Measurements from ENCODE around the gene EGFL6.
"Not testable (repeated sequence)": the region's sequence is repeated elsewhere in the genome, so short reads cannot be mapped to it uniquely, and the experiment has no call there.

The EGFL6 gene

DNA sequence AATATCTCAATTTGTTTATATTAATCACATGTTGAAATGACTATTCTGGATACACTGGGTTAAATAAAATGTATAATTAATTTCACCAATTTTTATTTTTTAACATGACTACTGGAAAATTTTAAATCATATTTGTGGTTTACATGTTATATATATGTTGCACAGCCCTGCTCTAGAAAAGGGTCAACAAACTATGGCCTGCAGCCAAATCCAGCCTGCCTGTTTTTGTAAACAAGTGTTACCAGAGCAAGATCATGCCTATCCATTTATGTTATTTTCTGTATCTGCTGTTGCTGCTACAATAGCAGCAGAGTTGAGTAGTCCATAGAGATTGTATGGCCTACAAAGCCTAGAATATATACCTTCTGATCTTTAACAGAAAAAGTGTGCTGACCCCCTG is 84.7 kb downstream of the EGFL6 start:
- DNase-seq = no peak

DNA sequence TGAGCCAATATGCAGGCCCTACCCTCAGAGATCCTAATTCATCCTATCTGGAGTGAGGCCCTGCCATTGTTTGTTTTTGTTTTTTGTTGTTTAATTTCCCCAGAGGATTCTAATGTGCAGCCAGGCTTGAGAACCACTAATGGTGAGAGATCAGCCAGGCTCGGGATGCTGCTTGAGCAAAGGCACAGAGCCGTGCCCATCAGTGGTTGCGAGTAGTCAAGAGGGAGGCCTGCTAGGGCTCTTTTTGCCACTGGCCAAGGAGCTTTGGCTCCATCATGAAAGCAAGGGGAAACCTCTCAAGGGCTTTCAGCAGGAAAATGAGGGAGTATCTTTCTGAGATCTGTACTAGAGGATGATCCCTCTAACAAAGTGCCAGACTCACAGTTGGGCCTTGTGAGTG is 86.3 kb downstream of the EGFL6 start:
- DNase-seq = no peak

DNA sequence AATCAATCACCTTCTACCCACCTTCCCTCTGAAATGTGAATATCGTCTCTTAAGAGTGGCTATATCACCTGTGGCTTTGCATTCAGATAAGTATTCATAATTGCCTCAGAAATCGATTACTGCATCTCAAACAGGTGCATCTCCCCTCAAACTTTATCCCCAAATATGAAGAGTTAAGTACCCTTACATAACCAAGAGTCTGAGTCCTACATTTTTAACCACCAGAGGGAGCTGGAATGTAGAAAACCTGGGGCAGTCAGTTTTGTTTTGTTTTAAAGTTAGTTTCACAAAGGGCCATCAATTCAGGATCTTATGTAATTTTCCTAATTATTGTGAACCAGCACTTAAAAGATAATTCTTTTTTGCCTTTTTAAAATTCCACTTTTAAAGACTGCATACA is 89.2 kb downstream of the EGFL6 start:
- no peak for DNase-seq

DNA sequence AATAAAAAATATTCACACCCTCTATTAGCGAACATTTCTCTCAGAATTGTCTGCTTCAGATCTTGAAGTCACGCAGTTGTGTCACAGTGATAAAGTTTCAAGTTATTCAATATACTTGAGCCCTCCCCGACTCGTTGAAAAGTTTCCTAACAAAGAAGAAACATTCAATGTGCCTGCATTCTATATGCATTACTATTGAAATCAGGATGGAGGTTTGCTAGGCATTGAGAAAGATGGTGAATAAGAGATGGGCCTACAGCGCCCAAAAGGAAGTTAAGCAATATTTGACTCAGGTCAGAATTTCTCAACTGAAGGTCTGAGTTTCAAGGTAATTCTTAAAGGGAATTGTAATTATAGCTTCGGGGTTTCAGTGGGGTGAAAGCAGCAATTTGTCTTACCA is 89.7 kb downstream of the EGFL6 start:
- DNase-seq = no peak

DNA sequence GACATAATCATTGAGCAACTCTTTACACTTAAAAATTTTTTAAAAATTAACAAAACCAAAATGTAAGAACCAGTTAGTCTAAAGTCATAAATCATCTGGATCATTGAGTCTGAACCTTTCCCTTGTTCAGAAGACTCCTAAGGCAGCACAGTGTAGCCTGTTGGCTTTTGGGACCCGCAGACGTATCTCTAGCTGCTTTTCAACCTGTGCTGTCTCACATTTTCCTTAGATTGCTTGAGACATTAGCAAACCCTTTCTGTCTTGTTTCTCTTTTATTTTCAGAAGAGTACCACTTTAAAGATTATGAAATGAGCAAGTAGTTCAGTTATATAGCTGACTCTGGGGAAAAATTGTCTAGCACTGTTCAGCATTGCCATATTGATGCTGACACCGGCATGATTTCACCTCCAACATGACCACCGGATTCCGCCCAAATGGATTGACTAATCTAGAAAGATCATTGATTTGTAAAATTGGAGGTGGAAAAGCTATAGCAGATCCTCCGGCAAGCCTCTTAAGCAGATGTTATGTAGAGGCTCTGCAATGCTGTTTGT is 92.4 kb downstream of the EGFL6 start:
- no peak for DNase-seq

DNA sequence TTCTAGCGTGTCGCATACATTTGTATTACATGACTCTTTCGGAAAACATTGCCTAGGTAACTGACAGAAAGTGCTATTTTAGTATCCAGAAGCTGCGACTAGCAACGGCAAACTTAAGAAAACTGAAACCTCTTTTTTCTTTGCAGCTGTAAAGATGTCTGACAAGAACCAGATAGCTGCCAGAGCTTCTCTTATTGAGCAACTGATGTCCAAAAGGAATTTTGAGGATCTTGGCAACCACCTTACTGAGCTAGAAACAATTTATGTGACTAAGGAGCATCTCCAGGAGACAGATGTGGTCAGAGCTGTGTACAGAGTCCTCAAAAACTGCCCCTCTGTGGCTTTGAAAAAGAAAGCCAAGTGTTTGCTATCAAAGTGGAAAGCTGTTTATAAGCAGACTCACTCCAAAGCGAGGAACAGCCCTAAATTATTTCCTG is 93.0 kb downstream of the EGFL6 start:
- DNase-seq = no peak

DNA sequence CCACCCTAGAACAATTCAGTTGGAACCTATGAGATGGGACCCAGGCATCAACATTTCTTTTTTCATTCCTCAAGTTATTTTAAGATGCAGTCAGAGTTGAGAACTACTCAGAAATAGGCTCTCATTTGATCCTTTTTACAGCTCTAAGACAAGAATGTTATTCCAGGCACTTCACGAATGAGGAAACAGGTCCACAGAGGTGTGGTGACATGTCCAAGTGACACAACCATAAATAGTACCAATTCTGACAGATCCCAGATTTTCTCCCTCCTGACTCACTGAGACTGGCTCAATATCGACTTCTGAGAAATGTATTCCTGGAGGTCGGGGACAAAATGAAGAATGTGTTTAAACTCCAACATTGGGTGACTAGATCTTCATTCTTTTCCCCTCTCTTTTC is 94.6 kb downstream of the EGFL6 start:
- DNase-seq = no peak

DNA sequence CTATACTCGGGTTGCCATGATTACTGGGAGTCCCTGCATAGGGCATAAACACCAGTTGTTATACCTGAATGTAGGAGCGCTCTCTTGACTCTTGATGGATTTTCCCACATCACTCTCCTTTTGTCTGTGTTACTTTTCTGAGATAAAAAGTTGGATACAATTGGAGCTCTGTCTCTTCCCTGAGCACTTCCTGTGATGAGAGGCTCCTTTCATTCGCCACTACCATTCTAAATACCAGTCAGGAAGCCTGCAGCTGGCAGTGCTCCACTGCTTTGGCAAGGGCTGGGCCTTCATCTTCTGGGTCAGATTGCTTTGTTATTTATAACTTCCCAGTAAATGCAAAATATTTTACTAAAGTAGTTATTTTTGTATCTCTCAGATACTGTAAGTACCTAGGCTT is 97.4 kb downstream of the EGFL6 start:
- no peak for DNase-seq

DNA sequence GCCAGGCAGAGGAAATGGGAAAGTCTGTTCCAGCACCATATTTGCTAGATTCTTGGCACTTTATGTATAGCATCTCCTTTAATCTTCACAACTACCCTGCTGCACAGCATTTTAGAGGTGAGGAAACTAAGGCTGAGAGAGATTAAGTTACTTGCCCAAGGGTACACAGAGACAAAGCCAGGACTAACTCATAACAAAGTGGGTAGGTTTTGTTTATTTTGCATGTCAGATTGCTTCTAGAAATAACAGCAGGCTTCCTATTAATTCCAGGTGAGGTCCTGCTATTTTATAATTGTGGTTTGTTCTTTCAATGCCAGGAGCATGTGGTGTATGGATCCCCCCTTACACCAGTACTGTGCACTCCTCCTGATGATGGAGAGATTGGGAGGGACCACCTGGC is 98.5 kb downstream of the EGFL6 start:
- no peak for DNase-seq

DNA sequence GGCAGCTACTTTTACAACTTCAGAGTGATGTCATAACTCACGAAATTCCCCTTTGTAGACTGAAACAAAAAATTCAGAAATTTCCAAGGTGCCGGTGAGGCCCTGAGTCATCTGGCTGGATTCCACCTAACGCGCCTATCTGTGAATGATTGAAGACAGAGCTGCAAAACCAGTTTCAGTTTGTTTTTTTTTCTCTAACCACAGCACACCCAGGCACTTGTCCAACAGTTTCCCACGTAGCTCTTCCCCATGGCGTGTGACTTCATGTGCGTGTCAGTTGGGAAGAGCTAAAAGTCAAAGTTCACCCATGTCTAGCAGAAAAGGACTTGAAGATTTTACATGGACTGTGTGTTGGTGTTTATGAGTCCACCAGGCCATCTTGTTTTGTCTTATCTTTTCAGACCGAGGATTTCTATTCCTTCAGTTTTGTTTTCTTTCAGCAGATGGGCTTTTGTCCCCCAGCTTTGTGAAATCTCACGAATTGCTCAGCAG is 99.9 kb downstream of the EGFL6 start:
- peak; percentile 19 for DNase-seq

DNA sequence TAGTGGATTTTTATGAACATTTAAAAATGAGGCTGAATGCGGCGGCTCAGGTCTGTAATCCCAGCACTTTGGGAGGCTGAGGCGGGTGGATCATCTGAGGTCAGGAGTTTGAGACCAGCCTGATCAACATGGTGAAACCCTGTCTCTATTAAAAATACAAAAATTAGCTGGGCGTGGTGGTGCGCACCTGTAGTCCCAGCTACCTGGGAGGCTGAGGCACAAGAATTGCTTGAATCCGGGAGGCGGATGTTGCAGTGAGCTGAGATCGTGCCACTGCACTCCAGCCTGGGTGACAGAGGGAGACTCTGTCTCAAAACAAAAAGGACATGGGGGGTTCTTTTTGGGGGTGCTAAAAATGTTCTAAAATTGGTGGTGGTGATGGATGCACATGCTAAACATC is 100.4 kb downstream of the EGFL6 start:
- DNase-seq = not testable (repeated sequence)

DNA sequence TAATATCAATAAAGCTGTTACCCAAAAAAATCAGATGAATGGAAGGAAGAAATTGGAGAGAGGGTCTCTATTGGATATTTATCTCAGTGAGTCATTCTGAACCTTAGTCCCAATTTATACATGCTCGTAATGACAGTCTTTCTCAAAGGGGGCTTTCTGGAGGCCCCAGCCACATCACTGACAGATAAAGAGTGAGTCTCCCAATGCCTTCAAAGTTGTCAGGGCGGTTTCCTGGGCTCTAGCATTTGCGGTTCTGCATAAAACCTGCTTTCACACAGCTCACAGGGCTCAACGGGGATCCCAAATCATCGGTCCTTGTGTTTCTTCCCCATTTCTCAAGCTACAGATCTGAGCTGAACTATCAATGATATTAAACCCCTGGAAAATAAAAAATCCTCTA is 100.8 kb downstream of the EGFL6 start:
- DNase-seq = no peak

DNA sequence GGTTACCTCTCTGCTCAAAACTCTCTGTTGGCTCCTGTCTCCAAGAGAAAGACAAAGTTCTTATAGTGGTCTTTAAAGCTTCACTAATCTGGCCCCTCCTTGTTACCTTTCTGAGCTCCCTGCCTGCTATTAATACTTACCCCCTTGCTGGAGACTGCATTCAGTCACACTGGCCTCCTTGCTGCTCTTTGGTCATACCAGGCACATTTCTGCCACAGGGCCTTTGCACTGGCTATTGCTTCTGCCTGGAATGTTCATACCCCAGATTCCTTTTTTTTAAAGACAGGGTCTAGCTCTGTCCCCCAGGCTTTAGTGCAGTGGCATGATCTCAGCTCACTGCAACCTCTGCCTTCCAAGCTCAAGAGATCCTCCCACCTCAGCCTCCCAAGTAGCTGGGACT is 103.6 kb downstream of the EGFL6 start:
- DNase-seq = no peak

DNA sequence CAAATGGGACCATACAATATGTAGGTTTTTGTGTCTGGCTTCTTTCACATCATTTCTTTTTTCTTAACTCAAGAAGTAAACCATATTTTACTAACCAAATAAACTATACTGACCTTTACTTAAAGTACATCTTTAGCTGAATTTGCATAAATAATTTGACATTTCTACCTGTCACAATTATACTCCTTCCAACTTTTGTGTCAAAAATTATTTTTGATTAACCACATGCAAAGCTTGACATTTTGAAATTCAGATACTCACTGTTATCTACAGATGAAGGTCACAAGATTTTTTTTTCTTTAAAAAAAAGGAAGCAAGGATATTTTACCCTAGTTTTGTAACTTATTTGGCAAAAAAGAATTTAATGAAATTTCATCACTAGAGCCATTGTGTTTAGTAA is 107.5 kb downstream of the EGFL6 start:
- no peak for DNase-seq

DNA sequence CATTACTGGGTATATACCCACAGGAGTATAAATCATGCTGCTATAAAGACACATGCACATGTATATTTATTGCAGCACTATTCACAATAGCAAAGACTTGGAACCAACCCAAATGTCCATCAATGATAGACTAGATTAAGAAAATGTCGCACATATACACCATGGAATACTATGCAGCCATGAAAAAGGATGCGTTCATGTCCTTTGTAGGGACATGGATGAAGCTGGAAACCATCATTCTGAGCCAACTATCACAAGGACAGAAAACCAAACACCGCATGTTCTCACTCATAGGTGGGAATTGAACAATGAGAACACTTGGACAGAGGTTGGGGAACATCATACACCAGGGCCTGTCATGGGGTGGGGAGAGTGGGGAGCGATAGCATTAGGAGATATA is 110.3 kb downstream of the EGFL6 start:
- DNase-seq = not testable (repeated sequence)

DNA sequence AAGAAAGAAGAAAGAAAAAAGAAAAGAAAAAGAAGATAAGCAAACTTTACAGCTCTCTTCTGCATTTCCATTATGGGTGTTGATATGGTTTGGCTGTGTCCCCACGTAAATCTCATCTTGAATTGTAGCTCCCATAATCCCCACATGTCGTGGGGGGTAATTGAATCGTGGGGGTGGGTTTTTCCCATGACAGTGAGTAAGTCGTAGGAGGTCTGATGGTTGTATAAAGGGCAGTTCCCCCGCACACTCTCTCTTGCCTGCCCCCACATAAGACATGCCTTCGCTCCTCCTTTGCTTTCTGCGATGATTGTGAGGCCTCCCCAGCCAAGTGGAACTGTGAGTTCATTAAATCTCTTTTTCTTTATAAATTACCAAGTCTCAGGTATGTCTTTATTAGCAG is 112.2 kb downstream of the EGFL6 start:
- DNase-seq = no peak
